Heart right ventricle (tissue), 16 donors: ENCODE results near the gene DNAAF8. TPM values are rescaled to one million over a fixed set of nuclear protein-coding genes. Genes with fewer than 3 reads are reported as not detected.

Experiments
- ATAC-seq, 8 donors: fragments of 200-7000 bp; cut with Tn5 transposase; one replicate each; pipeline ENCODE4 v1.9.1; 2020; ENCODE audit warnings: mild to moderate bottlenecking in 8 of 8, moderate library complexity in 8 of 8, moderate number of reproducible peaks in 1 of 8
- DNase-seq, 2 donors: peaks; one replicate each; pipeline ENCODE4 v3.0.0-alpha.2; 2020
- H3K27ac ChIP-seq, 10 donors: fragments of 200-600 bp; sonication (generic) in 2 of 10; one replicate each; pipeline versions ENCODE4 v1.5.0 to v1.8.0; 2020 to 2022; ENCODE audit warnings: mild to moderate bottlenecking in 3 of 10
- H3K27me3 ChIP-seq, 7 donors: fragments of 200-600 bp; one replicate each; pipeline ENCODE4 v1.8.0; 2021 to 2022; ENCODE audit warnings: mild to moderate bottlenecking in 2 of 7
- H3K36me3 ChIP-seq, 9 donors: fragments of 200-600 bp; sonication (generic) in 1 of 9; one replicate each; pipeline versions ENCODE4 v1.5.0 to v1.8.0; 2020 to 2022; ENCODE audit warnings: mild to moderate bottlenecking in 2 of 9
- H3K4me1 ChIP-seq, 9 donors: fragments of 200-600 bp; sonication (generic) in 1 of 9; one replicate each; pipeline versions ENCODE4 v1.5.0 to v1.8.0; 2020 to 2022; ENCODE audit warnings: mild to moderate bottlenecking in 4 of 9
- H3K4me3 ChIP-seq, 10 donors: fragments of 200-600 bp; sonication (generic) in 2 of 10; one replicate each; pipeline versions ENCODE4 v1.5.0 to v1.8.0; 2020 to 2022; ENCODE audit warnings: mild to moderate bottlenecking in 7 of 10, moderate library complexity in 2 of 10
- H3K9me3 ChIP-seq, 11 donors: fragments of 200-600 bp in 10 of 11; sonication (generic) in 2 of 11; one replicate each; pipeline versions ENCODE4 v1.5.0 to v1.8.0; 2013 to 2022; ENCODE audit warnings: mild to moderate bottlenecking in 2 of 11, control low read depth in 1 of 11, moderate library complexity in 1 of 11
- CTCF ChIP-seq, 9 donors: fragments of 200-600 bp; sonication (generic) in 2 of 9; IDR thresholded peaks; one replicate each; pipeline versions ENCODE4 v1.5.0 to v1.8.0; 2021 to 2022; ENCODE audit warnings: antibody characterized with exemption in 9 of 9, mild to moderate bottlenecking in 5 of 9, moderate library complexity in 1 of 9
- WGBS, 2 donors: extraction: QIAGEN DNeasy Blood & Tissue Kit; methylation state at CpG; one replicate each; pipeline ENCODE4 v1.1.7; 2013; ENCODE audit warnings: inconsistent platforms in 1 of 2; 5-methylcytosine and 5-hydroxymethylcytosine counted together
- intact Hi-C, 10 donors: fragments of 100-400 bp; cut with DNase I; formaldehyde crosslinking; loops; one replicate each; pipeline versions ENCODE4 v1.11.1 to v1.14.2; 2022
- polyA plus RNA-seq, 2 donors: library from polyadenylated mRNA; stranded (reverse); fragments of 200-250 nt; gene quantifications; one replicate each; pipeline ENCODE4 v1.2.3, GENCODE V29; 2013
- total RNA-seq, 10 donors: library from RNA; stranded (reverse); fragmentation: NEBNext Ultra II Directional in 3 of 10; extraction: Animal tissue kit (Norgen Biotek cat#: 25700) in 3 of 10; gene quantifications; one replicate each; pipeline versions ENCODE4 v1.2.1 to v1.2.4, GENCODE V29; 2021 to 2023
- donor health status: Arrhythmogenic right ventricular cardiomyopathy.
- donor health status: ischemic (EF 13 %, LVEDD 7.1; RV severe dilation, severe dysfunction).
- donor health status: healthy with polysubstance abuse.
- donor health status: DM: no; HTN: yes; CAD: no.
- donor health status: DM: no; HTN: no; CAD: no.
- donor health status: ischemic (EF 25% LVEDD 6.9; RV normal size, moderate dysfunction).
- donor health status: ischemic (EF 25% LVEDD 5.7; RV mildly dilated, moderate dysfunction).
- donor health status: healthy.
- donor health status: DM: yes; HTN: yes; CAD: no.
- donor health status: Ischemic cardiomyopathy.
- donor health status: ischemic (EF 35%, LVEDD 5.7; RV mildly dilated, moderate dysfunction).
- donor health status: nonischemic (EF 11% LVEDD 7.7; RV severe dilation, severe dysfunction).
- donor health status: DM: yes; HTN: yes; CAD: no.
- donor health status: PGD.
- donor health status: ischemic (EF 29% LVEDD 5.4; RV normal size, mild dysfunction).
- donor health status: nonischemic (EF 23%, LVEDD 6.1; RV moderate dilation, normal function).

Gene DNAAF8
- total and polyA plus RNA-seq, 12 donors, result 0.32 to 1.9 (median 1.1) TPM; not detected in 2

- no peak for DNase-seq
- no peak overlapping the region for H3K4me3 ChIP-seq
- no peaks in the 10 kb centered on the region for H3K4me1 ChIP-seq
- no peaks in the 10 kb centered on the region for H3K27me3 ChIP-seq
- intact Hi-C loops, result no loop called here
- WGBS, 2 donors, result 90 to 94% methylated on average over 2 of the region's 2 CpGs
- TF ChIP-seq CTCF (IDR thresholded peaks at IDR 0.05), result no peak
- H3K36me3 ChIP-seq, result peaks cover 0 to 90% (median 18%) of the 10 kb centered on the region in 9 donors
- H3K27ac ChIP-seq, result no peak overlapping the region
- ATAC-seq, result no peak
- H3K9me3 ChIP-seq, result no peaks in the 10 kb centered on the region
These were observed 19.3 kb upstream of the DNAAF8 start for GRCh38 chr16:4714996-4715395.

- Histone ChIP-seq H3K27me3 (no peaks in the 10 kb centered on the region), H3K36me3 (peaks cover 0 to 76% (median 13%) of the 10 kb centered on the region in 9 donors), H3K4me3 (no peak overlapping the region), H3K27ac (no peak overlapping the region), H3K9me3 (no peaks in the 10 kb centered on the region), H3K4me1 (no peaks in the 10 kb centered on the region)
- no peak for TF ChIP-seq CTCF (IDR thresholded peaks at IDR 0.05)
- ATAC-seq (no peak), DNase-seq (no peak)
- intact Hi-C loops, result no loop called here
- 72 to 75% methylated on average over 5 of the region's 5 CpGs for WGBS, 2 donors
These were observed 15.9 kb upstream of the DNAAF8 start for GRCh38 chr16:4718466-4718865.

- H3K4me3 ChIP-seq, result no peak overlapping the region
- no peaks in the 10 kb centered on the region for H3K4me1 ChIP-seq
- peaks cover 0 to 83% (median 18%) of the 10 kb centered on the region in 9 donors for H3K36me3 ChIP-seq
- H3K27ac ChIP-seq, result no peak overlapping the region
- 96% methylated on average over 14 of the region's 14 CpGs for WGBS, 2 donors
- ATAC-seq, result no peak
- intact Hi-C loops, result no loop called here
- no peak for DNase-seq
- no peaks in the 10 kb centered on the region for H3K27me3 ChIP-seq
- H3K9me3 ChIP-seq, result no peaks in the 10 kb centered on the region
- no peak for TF ChIP-seq CTCF (IDR thresholded peaks at IDR 0.05)
These were observed 11.1 kb upstream of the DNAAF8 start for GRCh38 chr16:4723071-4723767.

- no peak for TF ChIP-seq CTCF (IDR thresholded peaks at IDR 0.05)
- intact Hi-C loops, result no loop called here
- 84 to 87% methylated on average over 11 of the region's 11 CpGs for WGBS, 2 donors
- Histone ChIP-seq H3K4me3 (no peak overlapping the region), H3K36me3 (peaks cover 0 to 83% (median 24%) of the 10 kb centered on the region in 9 donors), H3K4me1 (no peaks in the 10 kb centered on the region), H3K9me3 (no peaks in the 10 kb centered on the region), H3K27ac (no peak overlapping the region), H3K27me3 (no peaks in the 10 kb centered on the region)
- DNase-seq, result no peak
- no peak for ATAC-seq
These were observed 9.6 kb upstream of the DNAAF8 start for GRCh38 chr16:4724661-4725270.
